GM20000 (cell line): ENCODE data around the gene PMPCA.

Experiments used
- DNase-seq: peaks from one replicate; pipeline ENCODE4 v3.0.0; 2012; ENCODE audit warnings: low spot score
- CTCF ChIP-seq: IDR thresholded peaks from 2 replicates; pipeline ENCODE4 v1.5.1; 2012; ENCODE audit warnings: mild to moderate bottlenecking, control low read depth; ENCODE audit errors: extremely low read depth, missing control alignments

The PMPCA gene

GRCh38 chr9:136364942-136365774 lies 45.3 kb upstream of the PMPCA start:
- TF ChIP-seq CTCF: no peak
- no peak for DNase-seq

- no peak for DNase-seq
- TF ChIP-seq CTCF: no peak
These were observed 44.7 kb upstream of the PMPCA start for GRCh38 chr9:136365775-136366222.

GRCh38 chr9:136366826-136367225 lies 43.6 kb upstream of the PMPCA start:
- DNase-seq: no peak
- TF ChIP-seq CTCF: no peak

GRCh38 chr9:136367296-136368145 lies 42.9 kb upstream of the PMPCA start:
- no peak for TF ChIP-seq CTCF
- no peak for DNase-seq

- TF ChIP-seq CTCF: no peak
- DNase-seq: no peak
These were observed 42.3 kb upstream of the PMPCA start for GRCh38 chr9:136368190-136368589.

GRCh38 chr9:136370037-136370436 lies 40.4 kb upstream of the PMPCA start:
- TF ChIP-seq CTCF: no peak
- DNase-seq: no peak

- no peak for DNase-seq
- no peak for TF ChIP-seq CTCF
These were observed 39.5 kb upstream of the PMPCA start for GRCh38 chr9:136370687-136371532.
